WTC11 (cell line): ENCODE data around the gene PPME1. TPM values are rescaled to one million over a fixed set of nuclear protein-coding genes. Genes with fewer than 3 reads are reported as not detected.

ENCODE experiments used
- ATAC-seq: fragments of 200-7000 bp; cut with Tn5 transposase; 2 replicates; pipeline ENCODE4 v1.10.0; 2021; ENCODE audit warnings: mild to moderate bottlenecking, moderate library complexity
- CTCF ChIA-PET: fragments of 300-600 bp; sonication (Branson Sonifier 250); formaldehyde crosslinking; loops from one replicate; lab custom pipeline; 2021; ENCODE audit warnings: antibody characterized with exemption; lab: Charles Lee
- POLR2A ChIA-PET: fragments of 350-600 bp; sonication (Branson Sonifier 250); formaldehyde crosslinking; loops from one replicate; lab custom pipeline; 2021; ENCODE audit warnings: antibody characterized with exemption; lab: Charles Lee
- DNase-seq: peaks from one replicate; pipeline ENCODE4 v3.0.0; 2021; ENCODE audit warnings: low spot score
- H3K27ac Mint-ChIP-seq: 2 replicates; pipeline ENCODE4 v1.8.0; 2021; ENCODE audit warnings: mixed read lengths
- H3K27me3 Mint-ChIP-seq: 2 replicates; pipeline ENCODE4 v1.8.0; 2021; ENCODE audit warnings: low read depth, mild to moderate bottlenecking, moderate library complexity, mixed read lengths
- H3K36me3 Mint-ChIP-seq: 2 replicates; pipeline ENCODE4 v1.8.0; 2021; ENCODE audit warnings: mixed read lengths
- H3K4me1 Mint-ChIP-seq: 2 replicates; pipeline ENCODE4 v1.8.0; 2022; ENCODE audit warnings: mixed read lengths
- H3K4me3 Mint-ChIP-seq: 2 replicates; pipeline ENCODE4 v1.8.0; 2021; ENCODE audit warnings: mild to moderate bottlenecking, moderate library complexity, mixed read lengths
- H3K9me3 Mint-ChIP-seq: 2 replicates; pipeline ENCODE4 v1.8.0; 2021; ENCODE audit warnings: mixed read lengths
- ATF1 ChIP-seq: sonication (generic); formaldehyde crosslinking; IDR thresholded peaks from 2 replicates; pipeline ENCODE4 v1.8.1; 2023; ENCODE audit warnings: mild to moderate bottlenecking, moderate library complexity, missing genetic modification reagents
- CBFB ChIP-seq: sonication (generic); formaldehyde crosslinking; IDR thresholded peaks from 2 replicates; pipeline ENCODE4 v1.8.1; 2022; ENCODE audit warnings: mild to moderate bottlenecking, low read depth, missing genetic modification reagents
- CREB1 ChIP-seq: sonication (generic); formaldehyde crosslinking; IDR thresholded peaks from 2 replicates; pipeline ENCODE4 v1.8.0; 2023; ENCODE audit warnings: mild to moderate bottlenecking, missing genetic modification reagents
- ELF4 ChIP-seq: sonication (generic); formaldehyde crosslinking; IDR thresholded peaks from 2 replicates; pipeline ENCODE4 v1.8.1; 2022; ENCODE audit warnings: low read depth, mild to moderate bottlenecking, moderate library complexity, missing genetic modification reagents
- FOXP1 ChIP-seq: sonication (generic); formaldehyde crosslinking; IDR thresholded peaks from 2 replicates; pipeline ENCODE4 v1.8.0; 2022; ENCODE audit warnings: missing genetic modification reagents, mild to moderate bottlenecking, moderate library complexity, borderline replicate concordance
- GRHL2 ChIP-seq: fragments of 250-450 bp; sonication (Bioruptor Pico); IDR thresholded peaks from 2 replicates; pipeline ENCODE4 v1.8.0; 2022; ENCODE audit warnings: mild to moderate bottlenecking, moderate library complexity; ENCODE audit not compliant: insufficient replicate concordance, severe bottlenecking
- IRF1 ChIP-seq: sonication (generic); formaldehyde crosslinking; IDR thresholded peaks from 2 replicates; pipeline ENCODE4 v1.8.0; 2023; ENCODE audit warnings: missing genetic modification reagents
- KAT7 ChIP-seq: sonication (generic); formaldehyde crosslinking; IDR thresholded peaks from 2 replicates; pipeline ENCODE4 v1.8.1; 2023; ENCODE audit warnings: missing genetic modification reagents, mild to moderate bottlenecking, borderline replicate concordance
- MAX ChIP-seq: sonication (generic); formaldehyde crosslinking; IDR thresholded peaks from 2 replicates; pipeline ENCODE4 v1.8.0; 2022; ENCODE audit warnings: mild to moderate bottlenecking, missing genetic modification reagents
- MYBL2 ChIP-seq: sonication (generic); formaldehyde crosslinking; IDR thresholded peaks from 2 replicates; pipeline ENCODE4 v1.8.1; 2023; ENCODE audit warnings: mild to moderate bottlenecking, moderate library complexity, missing genetic modification reagents
- OVOL2 ChIP-seq: fragments of 250-450 bp; sonication (Bioruptor Pico); IDR thresholded peaks from 2 replicates; pipeline ENCODE4 v1.9.0; 2021; ENCODE audit warnings: mild to moderate bottlenecking, borderline replicate concordance
- PREB ChIP-seq: sonication (generic); formaldehyde crosslinking; IDR thresholded peaks from 2 replicates; pipeline ENCODE4 v1.8.1; 2022; ENCODE audit warnings: mild to moderate bottlenecking, missing genetic modification reagents, moderate library complexity, borderline replicate concordance
- PRRX2 ChIP-seq: fragments of 250-450 bp; sonication (Bioruptor Pico); IDR thresholded peaks from 2 replicates; pipeline ENCODE4 v1.8.0; 2021; ENCODE audit warnings: mild to moderate bottlenecking
- RELA ChIP-seq: sonication (generic); formaldehyde crosslinking; IDR thresholded peaks from 2 replicates; pipeline ENCODE4 v1.8.1; 2022; ENCODE audit warnings: missing genetic modification reagents, mild to moderate bottlenecking, borderline replicate concordance
- RORB ChIP-seq: fragments of 250-450 bp; sonication (Bioruptor Pico); IDR thresholded peaks from 2 replicates; pipeline ENCODE4 v1.9.0; 2021; ENCODE audit warnings: mild to moderate bottlenecking
- SP1 ChIP-seq: sonication (generic); formaldehyde crosslinking; conservative IDR thresholded peaks from 2 replicates; pipeline ENCODE4 v1.8.1; 2022; ENCODE audit warnings: missing genetic modification reagents
- ZMAT4 ChIP-seq: fragments of 250-450 bp; sonication (Bioruptor Pico); IDR thresholded peaks from 2 replicates; pipeline ENCODE4 v1.9.0; 2021; ENCODE audit warnings: mild to moderate bottlenecking
- ZNF138 ChIP-seq: sonication (generic); formaldehyde crosslinking; conservative IDR thresholded peaks from 2 replicates; pipeline ENCODE4 v1.8.1; 2022; ENCODE audit warnings: mild to moderate bottlenecking, moderate library complexity, missing genetic modification reagents
- ZNF263 ChIP-seq: sonication (generic); formaldehyde crosslinking; IDR thresholded peaks from 2 replicates; pipeline ENCODE4 v1.8.1; 2022; ENCODE audit warnings: low read depth, mild to moderate bottlenecking, moderate library complexity, missing genetic modification reagents
- ZNF317 ChIP-seq: sonication (generic); formaldehyde crosslinking; IDR thresholded peaks from 2 replicates; pipeline ENCODE4 v1.8.1; 2023; ENCODE audit warnings: low read depth, mild to moderate bottlenecking, moderate library complexity, missing genetic modification reagents, borderline replicate concordance
- ZNF425 ChIP-seq: fragments of 250-450 bp; sonication (Bioruptor Pico); conservative IDR thresholded peaks from 2 replicates; pipeline ENCODE4 v1.9.0; 2021; ENCODE audit warnings: mild to moderate bottlenecking
- ZSCAN18 ChIP-seq: fragments of 250-450 bp; sonication (Bioruptor Pico); IDR thresholded peaks from 2 replicates; pipeline ENCODE4 v2.1.2; 2022; ENCODE audit warnings: mild to moderate bottlenecking, moderate library complexity
- total RNA-seq: library from RNA; stranded (reverse); gene quantifications from 3 replicates; pipeline ENCODE4 v1.2.3, GENCODE V29; 2021
- TF ChIP-seq, protein P1 (sequence below): sonication (generic); formaldehyde crosslinking; IDR thresholded peaks from 2 replicates; pipeline ENCODE4 v1.8.1; 2023; ENCODE audit warnings: mild to moderate bottlenecking, missing genetic modification reagents, moderate library complexity
- TF ChIP-seq, protein P2 (sequence below): fragments of 250-450 bp; sonication (Bioruptor Pico); IDR thresholded peaks from 2 replicates; pipeline ENCODE4 v1.8.0; 2021; ENCODE audit warnings: mild to moderate bottlenecking

The PPME1 gene
- total RNA-seq, 1 experiment from 2014 or later = 42.5 TPM

- no peak for TF ChIP-seq IRF1 (CRISPR knock-in tag)
- TF ChIP-seq ZNF263 (CRISPR knock-in tag) = no peak
- no peak for TF ChIP-seq MAX
- TF ChIP-seq CBFB (CRISPR knock-in tag) = no peak
- no peak for TF ChIP-seq ZNF317 (CRISPR knock-in tag)
- TF ChIP-seq SP1 (CRISPR knock-in tag) = no peak
- no peak for TF ChIP-seq CREB1 (CRISPR knock-in tag)
- no peak for TF ChIP-seq ELF4
- no peak for TF ChIP-seq ZMAT4 (CRISPR knock-in tag)
- TF ChIP-seq OVOL2 (CRISPR knock-in tag) = no peak
- no peak for TF ChIP-seq GRHL2 (CRISPR knock-in tag)
- TF ChIP-seq PRRX2 = no peak
Measured at GRCh38 chr11:74175920-74176319, 4.8 kb downstream of the PPME1 start (continued).

DNA sequence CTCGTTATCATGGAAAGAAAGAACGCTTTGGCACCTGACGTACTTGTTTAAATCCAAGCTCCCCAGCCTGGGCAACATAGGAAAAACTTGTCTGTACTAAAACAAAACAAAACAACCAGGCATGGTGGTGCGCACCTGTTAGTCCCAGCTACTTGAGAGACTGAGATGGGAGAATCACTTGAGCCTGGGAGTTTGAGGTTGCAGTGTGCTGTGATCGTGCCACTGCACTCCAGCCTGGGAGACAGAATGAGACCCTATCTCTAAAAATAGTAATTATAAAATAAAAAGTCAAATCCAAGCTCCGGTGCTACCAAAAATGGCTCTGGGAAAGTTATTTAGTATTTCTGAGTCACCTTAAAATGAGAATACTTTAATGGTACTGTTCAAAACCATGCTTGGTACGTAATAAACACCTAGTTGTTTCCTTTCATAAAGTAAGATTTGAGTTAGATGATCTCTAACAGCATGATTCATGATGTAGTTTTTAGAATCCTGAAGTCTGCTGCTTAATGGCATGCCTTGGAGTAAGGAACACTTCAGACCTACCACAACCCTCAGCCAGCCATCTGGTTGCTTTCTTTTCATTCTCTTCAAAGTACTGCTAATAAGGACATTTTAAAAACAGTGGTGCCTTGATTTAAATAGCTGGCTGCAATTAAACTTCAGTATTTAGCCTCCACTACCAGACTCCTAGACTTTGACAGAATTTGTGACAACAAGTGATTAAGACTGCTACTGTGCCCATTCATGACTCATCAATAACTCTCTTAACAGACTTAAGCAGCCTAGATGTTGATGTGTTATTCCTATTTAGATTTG, 8.4 kb downstream of the PPME1 start:
- ChIA-PET POLR2A (no interaction called here), CTCF (no interaction called here)
- H3K27me3 Mint-ChIP-seq = no peaks in the 10 kb centered on the region
- H3K9me3 Mint-ChIP-seq = no peaks in the 10 kb centered on the region
- H3K36me3 Mint-ChIP-seq = no peaks in the 10 kb centered on the region
- peak overlapping the region; percentile 27; the same call in 1 of the 2 replicates for H3K27ac Mint-ChIP-seq
- no peak for ATAC-seq
- no peak for DNase-seq
- no peak overlapping the region for H3K4me3 Mint-ChIP-seq
- H3K4me1 Mint-ChIP-seq = peaks cover 9% of the 10 kb centered on the region; the same call in 1 of the 2 replicates
- no peak for TF ChIP-seq FOXP1
- TF ChIP-seq PREB (CRISPR knock-in tag) = no peak
- no peak for TF ChIP-seq ZSCAN18 (CRISPR knock-in tag)
- no peak for TF ChIP-seq ZNF425 (CRISPR knock-in tag)
- TF ChIP-seq, protein P1, sequence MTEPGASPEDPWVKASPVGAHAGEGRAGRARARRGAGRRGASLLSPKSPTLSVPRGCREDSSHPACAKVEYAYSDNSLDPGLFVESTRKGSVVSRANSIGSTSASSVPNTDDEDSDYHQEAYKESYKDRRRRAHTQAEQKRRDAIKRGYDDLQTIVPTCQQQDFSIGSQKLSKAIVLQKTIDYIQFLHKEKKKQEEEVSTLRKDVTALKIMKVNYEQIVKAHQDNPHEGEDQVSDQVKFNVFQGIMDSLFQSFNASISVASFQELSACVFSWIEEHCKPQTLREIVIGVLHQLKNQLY (CRISPR knock-in tag) = no peak
- no peak for TF ChIP-seq RORB (CRISPR knock-in tag)
- TF ChIP-seq, protein P2, sequence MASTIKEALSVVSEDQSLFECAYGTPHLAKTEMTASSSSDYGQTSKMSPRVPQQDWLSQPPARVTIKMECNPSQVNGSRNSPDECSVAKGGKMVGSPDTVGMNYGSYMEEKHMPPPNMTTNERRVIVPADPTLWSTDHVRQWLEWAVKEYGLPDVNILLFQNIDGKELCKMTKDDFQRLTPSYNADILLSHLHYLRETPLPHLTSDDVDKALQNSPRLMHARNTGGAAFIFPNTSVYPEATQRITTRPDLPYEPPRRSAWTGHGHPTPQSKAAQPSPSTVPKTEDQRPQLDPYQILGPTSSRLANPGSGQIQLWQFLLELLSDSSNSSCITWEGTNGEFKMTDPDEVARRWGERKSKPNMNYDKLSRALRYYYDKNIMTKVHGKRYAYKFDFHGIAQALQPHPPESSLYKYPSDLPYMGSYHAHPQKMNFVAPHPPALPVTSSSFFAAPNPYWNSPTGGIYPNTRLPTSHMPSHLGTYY (CRISPR knock-in tag) = no peak
- TF ChIP-seq MYBL2 (CRISPR knock-in tag) = no peak
- TF ChIP-seq ATF1 (CRISPR knock-in tag) = no peak
- TF ChIP-seq KAT7 (CRISPR knock-in tag) = no peak
- TF ChIP-seq GRHL2 (CRISPR knock-in tag) = no peak
- TF ChIP-seq RELA (CRISPR knock-in tag) = no peak
- TF ChIP-seq ZNF138 = no peak
